PC-9 (cell line): Measurements from ENCODE around the gene RNF148. TPM values are rescaled to one million over a fixed set of nuclear protein-coding genes. Genes with fewer than 3 reads are reported as not detected.

ENCODE experiments used
- BruUV-seq: library from RNA; stranded (reverse); fragments of 400-500 nt; replicated peaks from 2 replicates; lab custom pipeline; 2021; lab: Mats Ljungman, UMichigan
- CTCF ChIA-PET: fragments of 300-600 bp; sonication (Branson Sonifier 250); formaldehyde crosslinking; loops from one replicate; lab custom pipeline; 2022; ENCODE audit warnings: antibody characterized with exemption; lab: Charles Lee
- POLR2A ChIA-PET: fragments of 300-600 bp; sonication (Branson Sonifier 250); formaldehyde crosslinking; loops from one replicate; lab custom pipeline; 2022; ENCODE audit warnings: antibody characterized with exemption; ENCODE audit not compliant: unreplicated experiment; lab: Charles Lee
- DNase-seq, 2 experiments: peaks; one replicate each; pipeline versions ENCODE4 v3.0.0 to v3.0.0-alpha.2; 2015 to 2022; ENCODE audit warnings: mixed read lengths in 1 of 2
- H2AFZ ChIP-seq: fragments of 200-600 bp; sonication (generic); 2 replicates; pipeline ENCODE4 v1.8.1; 2017; ENCODE audit warnings: antibody characterized with exemption
- H3F3A ChIP-seq: fragments of 200-600 bp; sonication (generic); 2 replicates; pipeline ENCODE4 v1.8.1; 2017; ENCODE audit warnings: antibody characterized with exemption, mild to moderate bottlenecking, low read depth; ENCODE audit not compliant: insufficient read depth
- H3K27ac ChIP-seq: fragments of 200-600 bp; sonication (generic); 2 replicates; pipeline ENCODE4 v1.6.1; 2016; ENCODE audit warnings: mixed run types
- H3K27me3 ChIP-seq: fragments of 200-600 bp; sonication (generic); 2 replicates; pipeline ENCODE4 v1.6.1; 2016; ENCODE audit warnings: low read depth, mixed run types; ENCODE audit not compliant: insufficient read depth
- H3K36me3 ChIP-seq: fragments of 200-600 bp; sonication (generic); 2 replicates; pipeline ENCODE4 v1.6.1; 2016; ENCODE audit warnings: low read depth, mixed run types
- H3K4me1 ChIP-seq: fragments of 200-600 bp; sonication (generic); replicated peaks from 2 replicates; pipeline ENCODE4 v1.6.1; 2016; ENCODE audit warnings: mixed run types; ENCODE audit not compliant: insufficient read depth
- H3K4me2 ChIP-seq: fragments of 200-600 bp; sonication (generic); 2 replicates; pipeline ENCODE4 v1.6.1; 2017; ENCODE audit warnings: mixed run types
- H3K4me3 ChIP-seq: fragments of 200-600 bp; sonication (generic); 2 replicates; pipeline ENCODE4 v1.6.1; 2016; ENCODE audit warnings: mixed run types
- H3K79me2 ChIP-seq: fragments of 200-600 bp; sonication (generic); 2 replicates; pipeline ENCODE4 v1.6.1; 2017; ENCODE audit warnings: low read depth, mixed run types
- H3K9me2 ChIP-seq: fragments of 200-600 bp; sonication (generic); 2 replicates; pipeline ENCODE4 v1.8.1; 2017; ENCODE audit warnings: mild to moderate bottlenecking; ENCODE audit not compliant: insufficient read depth
- H3K9me3 ChIP-seq: fragments of 200-600 bp; sonication (generic); 2 replicates; pipeline ENCODE4 v1.8.1; 2016; ENCODE audit warnings: low read depth; ENCODE audit not compliant: insufficient read depth
- H4K20me1 ChIP-seq: fragments of 200-600 bp; sonication (generic); 2 replicates; pipeline ENCODE4 v1.8.1; 2017; ENCODE audit not compliant: insufficient read depth
- EZH2 ChIP-seq: fragments of 200-600 bp; sonication (generic); IDR thresholded peaks from 2 replicates; pipeline ENCODE4 v1.8.0; 2017; ENCODE audit warnings: antibody characterized with exemption, low read depth
- intact Hi-C: fragments of 100-400 bp; cut with micrococcal nuclease; formaldehyde crosslinking; loops from one replicate; pipeline ENCODE4 v1.10.0; 2022; ENCODE audit not compliant: unreplicated experiment
- total RNA-seq: library from RNA; stranded (reverse); gene quantifications from 2 replicates; pipeline ENCODE4 v1.2.3, GENCODE V29; 2021
- TF ChIP-seq, protein P1 (sequence below): fragments of 200-600 bp; sonication (generic); conservative IDR thresholded peaks from 2 replicates; pipeline ENCODE4 v1.6.1; 2017; ENCODE audit warnings: mixed run types, antibody characterized with exemption, mild to moderate bottlenecking, moderate library complexity

The RNF148 gene
- total RNA-seq, 1 experiment from 2014 or later, result 0.72 TPM

- Histone ChIP-seq H4K20me1 (no peaks in the 10 kb centered on the region), H3K27ac (no peak overlapping the region), H3K4me3 (no peak overlapping the region), H3K27me3 (no peaks in the 10 kb centered on the region), H3K9me2 (no peaks in the 10 kb centered on the region), H3F3A (no peaks in the 10 kb centered on the region), H3K9me3 (no peaks in the 10 kb centered on the region), H3K4me1 (no peaks in the 10 kb centered on the region), H3K4me2 (no peak overlapping the region), H3K36me3 (no peaks in the 10 kb centered on the region), H3K79me2 (no peaks in the 10 kb centered on the region), H2AFZ (no peak overlapping the region)
- no peak for DNase-seq
- CTCF ChIA-PET, result no interaction called here
- BruUV-seq, result no TSS peak
- POLR2A ChIA-PET, result no interaction called here
- no peak for TF ChIP-seq EZH2
- TF ChIP-seq, protein P1, sequence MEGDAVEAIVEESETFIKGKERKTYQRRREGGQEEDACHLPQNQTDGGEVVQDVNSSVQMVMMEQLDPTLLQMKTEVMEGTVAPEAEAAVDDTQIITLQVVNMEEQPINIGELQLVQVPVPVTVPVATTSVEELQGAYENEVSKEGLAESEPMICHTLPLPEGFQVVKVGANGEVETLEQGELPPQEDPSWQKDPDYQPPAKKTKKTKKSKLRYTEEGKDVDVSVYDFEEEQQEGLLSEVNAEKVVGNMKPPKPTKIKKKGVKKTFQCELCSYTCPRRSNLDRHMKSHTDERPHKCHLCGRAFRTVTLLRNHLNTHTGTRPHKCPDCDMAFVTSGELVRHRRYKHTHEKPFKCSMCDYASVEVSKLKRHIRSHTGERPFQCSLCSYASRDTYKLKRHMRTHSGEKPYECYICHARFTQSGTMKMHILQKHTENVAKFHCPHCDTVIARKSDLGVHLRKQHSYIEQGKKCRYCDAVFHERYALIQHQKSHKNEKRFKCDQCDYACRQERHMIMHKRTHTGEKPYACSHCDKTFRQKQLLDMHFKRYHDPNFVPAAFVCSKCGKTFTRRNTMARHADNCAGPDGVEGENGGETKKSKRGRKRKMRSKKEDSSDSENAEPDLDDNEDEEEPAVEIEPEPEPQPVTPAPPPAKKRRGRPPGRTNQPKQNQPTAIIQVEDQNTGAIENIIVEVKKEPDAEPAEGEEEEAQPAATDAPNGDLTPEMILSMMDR, result no peak
- intact Hi-C loops, result no loop called here
Observed at GRCh38 chr7:122672536-122672935, 30.2 kb downstream of the RNF148 start.

- H3K27ac ChIP-seq, result no peak overlapping the region
- intact Hi-C loops, result no loop called here
- H3K27me3 ChIP-seq, result no peaks in the 10 kb centered on the region
- H3K9me2 ChIP-seq, result no peaks in the 10 kb centered on the region
- H3K4me2 ChIP-seq, result no peak overlapping the region
- no peaks in the 10 kb centered on the region for H3K79me2 ChIP-seq
- H4K20me1 ChIP-seq, result no peaks in the 10 kb centered on the region
- H3K4me3 ChIP-seq, result no peak overlapping the region
- ChIA-PET POLR2A (no interaction called here), CTCF (no interaction called here)
- no TSS peak for BruUV-seq
- H3K4me1 ChIP-seq, result no peaks in the 10 kb centered on the region
- DNase-seq, result no peak
- H3K9me3 ChIP-seq, result no peaks in the 10 kb centered on the region
- no peak for TF ChIP-seq EZH2
- TF ChIP-seq, protein P1, result no peak
- H3F3A ChIP-seq, result no peaks in the 10 kb centered on the region
- no peaks in the 10 kb centered on the region for H3K36me3 ChIP-seq
- no peak overlapping the region for H2AFZ ChIP-seq
Observed at GRCh38 chr7:122663733-122664132, 39.0 kb downstream of the RNF148 start.

DNA sequence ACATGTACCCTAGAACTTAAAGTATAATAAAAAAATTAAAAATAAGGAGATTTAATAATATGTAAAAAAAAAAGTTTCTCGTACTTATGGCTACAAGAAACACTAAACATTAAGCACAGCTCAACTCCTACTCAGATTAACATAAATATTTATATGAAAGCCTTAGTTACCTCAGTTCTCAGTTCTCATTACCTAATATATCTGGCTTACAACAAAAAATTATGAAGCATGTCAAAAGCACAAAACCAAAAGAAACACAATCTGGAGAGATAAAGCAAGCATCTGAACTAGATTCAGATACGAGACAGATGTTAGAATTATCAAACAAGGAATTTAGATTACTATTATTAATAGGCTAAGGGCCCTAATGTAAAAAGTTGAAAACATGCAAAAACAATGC is 43.9 kb downstream of the RNF148 start:
- no TSS peak for BruUV-seq
- no peaks in the 10 kb centered on the region for H3K9me2 ChIP-seq
- no peaks in the 10 kb centered on the region for H3K36me3 ChIP-seq
- no peak overlapping the region for H3K4me2 ChIP-seq
- TF ChIP-seq, protein P1, result no peak
- TF ChIP-seq EZH2, result no peak
- CTCF ChIA-PET, result no interaction called here
- no peak for DNase-seq
- no peaks in the 10 kb centered on the region for H3K79me2 ChIP-seq
- intact Hi-C loops, result no loop called here
- H3F3A ChIP-seq, result no peaks in the 10 kb centered on the region
- no peak overlapping the region for H3K4me3 ChIP-seq
- no peaks in the 10 kb centered on the region for H3K4me1 ChIP-seq
- H3K27me3 ChIP-seq, result no peaks in the 10 kb centered on the region
- no peaks in the 10 kb centered on the region for H3K9me3 ChIP-seq
- POLR2A ChIA-PET, result no interaction called here
- no peaks in the 10 kb centered on the region for H4K20me1 ChIP-seq
- H3K27ac ChIP-seq, result no peak overlapping the region
- H2AFZ ChIP-seq, result no peak overlapping the region
